WERI-Rb-1 (cell line): ENCODE data around the gene CDC25B.

ENCODE experiments used
- DNase-seq: peaks from one replicate; pipeline ENCODE4 v3.0.0-alpha.2; 2020
- H3K27ac ChIP-seq: fragments of 250-450 bp; sonication (Bioruptor Pico); 2 replicates; pipeline ENCODE4 v1.5.1; 2020; ENCODE audit warnings: mild to moderate bottlenecking, moderate library complexity
- H3K27me3 ChIP-seq: fragments of 250-450 bp; sonication (Bioruptor Pico); 2 replicates; pipeline ENCODE4 v1.5.1; 2021; ENCODE audit warnings: mild to moderate bottlenecking, low read depth, moderate library complexity; ENCODE audit not compliant: insufficient read depth, severe bottlenecking
- H3K36me3 ChIP-seq: fragments of 250-450 bp; sonication (Bioruptor Pico); 2 replicates; pipeline ENCODE4 v1.5.1; 2020; ENCODE audit warnings: mild to moderate bottlenecking, moderate library complexity
- H3K4me3 ChIP-seq: 2 replicates; pipeline ENCODE4 v1.5.1; 2011; ENCODE audit warnings: low read depth, mild to moderate bottlenecking, control low read depth, low read length
- H3K9me3 ChIP-seq: fragments of 250-450 bp; sonication (Bioruptor Pico); 2 replicates; pipeline ENCODE4 v1.5.1; 2021; ENCODE audit warnings: mild to moderate bottlenecking, moderate library complexity; ENCODE audit not compliant: severe bottlenecking
- CTCF ChIP-seq: IDR thresholded peaks from 2 replicates; pipeline ENCODE4 v1.5.1; 2011; ENCODE audit warnings: low read depth, mild to moderate bottlenecking, control low read depth, inconsistent platforms, low read length

Gene CDC25B

GRCh38 chr20:3754276-3754630, 41.9 kb upstream of the CDC25B start:
- H3K36me3 ChIP-seq, result peaks cover 31% of the 10 kb centered on the region
- no peak overlapping the region for H3K4me3 ChIP-seq
- H3K9me3 ChIP-seq, result no peaks in the 10 kb centered on the region
- TF ChIP-seq CTCF, result no peak
- no peaks in the 10 kb centered on the region for H3K27me3 ChIP-seq
- no peak for DNase-seq
- no peak overlapping the region for H3K27ac ChIP-seq

- Histone ChIP-seq H3K27me3 (no peaks in the 10 kb centered on the region), H3K36me3 (peaks cover 36% of the 10 kb centered on the region), H3K9me3 (no peaks in the 10 kb centered on the region), H3K4me3 (no peak overlapping the region), H3K27ac (no peak overlapping the region)
- no peak for TF ChIP-seq CTCF
- DNase-seq, result no peak
Observed at GRCh38 chr20:3755269-3755668, 40.8 kb upstream of the CDC25B start.

GRCh38 chr20:3755814-3756480, 40.2 kb upstream of the CDC25B start:
- no peak overlapping the region for H3K4me3 ChIP-seq
- H3K36me3 ChIP-seq, result peaks cover 34% of the 10 kb centered on the region
- H3K27me3 ChIP-seq, result no peaks in the 10 kb centered on the region
- no peak overlapping the region for H3K27ac ChIP-seq
- TF ChIP-seq CTCF, result no peak
- H3K9me3 ChIP-seq, result no peaks in the 10 kb centered on the region
- no peak for DNase-seq

- Histone ChIP-seq H3K27me3 (no peaks in the 10 kb centered on the region), H3K36me3 (peaks cover 29% of the 10 kb centered on the region), H3K27ac (no peak overlapping the region), H3K9me3 (no peaks in the 10 kb centered on the region), H3K4me3 (no peak overlapping the region)
- TF ChIP-seq CTCF, result no peak
- no peak for DNase-seq
Observed at GRCh38 chr20:3757268-3757667, 38.8 kb upstream of the CDC25B start.

- Histone ChIP-seq H3K4me3 (no peak overlapping the region), H3K36me3 (peaks cover 24% of the 10 kb centered on the region), H3K9me3 (no peaks in the 10 kb centered on the region), H3K27me3 (no peaks in the 10 kb centered on the region), H3K27ac (no peak overlapping the region)
- no peak for DNase-seq
- TF ChIP-seq CTCF, result no peak
Observed at GRCh38 chr20:3758566-3758965, 37.5 kb upstream of the CDC25B start.

- peaks cover 24% of the 10 kb centered on the region for H3K36me3 ChIP-seq
- no peak for TF ChIP-seq CTCF
Observed at GRCh38 chr20:3759316-3759823, 36.7 kb upstream of the CDC25B start.

More at GRCh38 chr20:3759316-3759823, 36.7 kb upstream of the CDC25B start:
- Histone ChIP-seq H3K27ac (no peak overlapping the region), H3K27me3 (no peaks in the 10 kb centered on the region), H3K4me3 (no peak overlapping the region), H3K9me3 (no peaks in the 10 kb centered on the region)
- no peak for DNase-seq
